Endothelial cell of umbilical vein (primary cell): ENCODE data around the gene NADK. TPM values are rescaled to one million over a fixed set of nuclear protein-coding genes. Genes with fewer than 3 reads are reported as not detected.

Source experiments
- BruUV-seq: library from RNA; stranded (reverse); fragments of 400-500 nt; replicated peaks from 2 replicates; lab custom pipeline; 2021; lab: Mats Ljungman, UMichigan
- CTCF ChIA-PET: fragments of 300-600, 350-600 bp; sonication (Branson Sonifier 250); formaldehyde crosslinking; loops from one replicate; lab custom pipeline; 2021; ENCODE audit warnings: antibody characterized with exemption, inconsistent platforms; lab: Charles Lee
- POLR2A ChIA-PET: fragments of 300-600, 350-600 bp; sonication (Branson Sonifier 250); formaldehyde crosslinking; loops from one replicate; lab custom pipeline; 2021; ENCODE audit warnings: antibody characterized with exemption, inconsistent platforms; lab: Charles Lee
- DNase-seq: peaks from one replicate; pipeline ENCODE4 v3.0.0-alpha.2; 2011; ENCODE audit warnings: low read depth, low spot score
- FAIRE-seq: peaks from 2 replicates; lab custom pipeline; 2011; peaks lifted over from hg19 to GRCh38; lab: Jason Lieb, UNC
- H2AFZ ChIP-seq: 2 replicates; pipeline ENCODE4 v1.6.0; 2012; ENCODE audit warnings: low read depth, low read length, control low read depth, inconsistent platforms
- H3K27ac ChIP-seq: 2 replicates; pipeline ENCODE4 v1.5.1; 2011; ENCODE audit warnings: low read depth, mild to moderate bottlenecking, control low read depth, low read length, moderate library complexity; ENCODE audit not compliant: insufficient read depth
- H3K27me3 ChIP-seq, 2 experiments: 2 replicates each; pipeline versions ENCODE4 v1.6.0 to v1.6.1; 2011; ENCODE audit warnings: low read length in 2 of 2, mixed read lengths in 1 of 2; ENCODE audit not compliant: control insufficient read depth in 2 of 2, insufficient read depth in 2 of 2
- H3K36me3 ChIP-seq, 2 experiments: 2 replicates in 1 of 2; 3 replicates in 1 of 2; pipeline ENCODE4 v1.5.1; 2011; ENCODE audit warnings: low read length in 2 of 2, mild to moderate bottlenecking in 1 of 2, moderate library complexity in 1 of 2; ENCODE audit not compliant: control insufficient read depth in 2 of 2, insufficient read depth in 2 of 2; ENCODE audit errors: extremely low read depth in 1 of 2
- H3K4me1 ChIP-seq: 3 replicates; pipeline ENCODE4 v1.5.1; 2011; ENCODE audit warnings: mild to moderate bottlenecking, low read length; ENCODE audit not compliant: control insufficient read depth, insufficient read depth; ENCODE audit errors: extremely low read depth
- H3K4me2 ChIP-seq: 2 replicates; pipeline ENCODE4 v1.6.1; 2011; ENCODE audit warnings: low read length, control low read depth, mixed read lengths; ENCODE audit not compliant: insufficient read depth
- H3K4me3 ChIP-seq, 3 experiments: fragments of 200-600 bp in 1 of 3; sonication (generic), shearing (Covaris generic) in 1 of 3; replicated peaks in 1 of 3; 2 replicates each; pipeline ENCODE4 v1.5.1; 2011 to 2016; ENCODE audit warnings: control low read depth in 3 of 3, low read length in 3 of 3, mild to moderate bottlenecking in 2 of 3, inconsistent platforms in 1 of 3, low read depth in 1 of 3, moderate library complexity in 1 of 3; ENCODE audit not compliant: insufficient read depth in 1 of 3
- H3K79me2 ChIP-seq: 2 replicates; pipeline ENCODE4 v1.6.0; 2012; ENCODE audit warnings: low read length, inconsistent platforms; ENCODE audit not compliant: control insufficient read depth, insufficient read depth
- H3K9ac ChIP-seq: replicated peaks from 2 replicates; pipeline ENCODE3; 2011; ENCODE audit warnings: low read length, control low read depth; ENCODE audit not compliant: insufficient read depth; ENCODE audit errors: extremely low read depth
- H3K9me1 ChIP-seq: replicated peaks from 3 replicates; pipeline ENCODE4 v1.6.0; 2011; ENCODE audit warnings: mild to moderate bottlenecking, low read length; ENCODE audit not compliant: control insufficient read depth, insufficient read depth; ENCODE audit errors: extremely low read depth
- H3K9me3 ChIP-seq: replicated peaks from 2 replicates; pipeline ENCODE4 v1.5.1; 2012; ENCODE audit warnings: low read length, inconsistent platforms; ENCODE audit not compliant: control insufficient read depth, insufficient read depth
- H4K20me1 ChIP-seq: replicated peaks from 2 replicates; pipeline ENCODE3; 2011; ENCODE audit warnings: mild to moderate bottlenecking, low read length; ENCODE audit not compliant: control insufficient read depth, insufficient read depth; ENCODE audit errors: extremely low read depth
- EZH2 ChIP-seq: IDR thresholded peaks from 2 replicates; pipeline ENCODE4 v1.6.1; 2012; ENCODE audit warnings: borderline replicate concordance, low read depth, mild to moderate bottlenecking, moderate library complexity, low read length, inconsistent platforms; ENCODE audit not compliant: severe bottlenecking
- FOS ChIP-seq: IDR thresholded peaks from 2 replicates; pipeline ENCODE4 v1.6.1; 2011; ENCODE audit warnings: mild to moderate bottlenecking, low read length, moderate library complexity, borderline replicate concordance; ENCODE audit not compliant: insufficient read depth
- GATA2 ChIP-seq: IDR thresholded peaks from 2 replicates; pipeline ENCODE4 v1.7.0; 2011; ENCODE audit warnings: low read depth, mild to moderate bottlenecking, moderate library complexity, mixed read lengths, low read length; ENCODE audit not compliant: insufficient read length, insufficient read depth
- JUN ChIP-seq: IDR thresholded peaks from 2 replicates; pipeline ENCODE4 v1.6.1; 2011; ENCODE audit warnings: borderline replicate concordance, low read depth; ENCODE audit not compliant: insufficient read length, insufficient read depth
- MAX ChIP-seq: IDR thresholded peaks from 2 replicates; pipeline ENCODE4 v1.6.1; 2011; ENCODE audit not compliant: insufficient read depth, insufficient read length
- MYC ChIP-seq: IDR thresholded peaks from one replicate; pipeline ENCODE4 v1.6.1; 2011; ENCODE audit warnings: mild to moderate bottlenecking, low read depth, low read length
- POLR2A ChIP-seq: IDR thresholded peaks from 2 replicates; pipeline ENCODE4 v1.6.1; 2012; ENCODE audit warnings: low read depth, mild to moderate bottlenecking, control low read depth, low read length
- POLR2AphosphoS5 ChIP-seq: IDR thresholded peaks from 2 replicates; pipeline ENCODE4 v1.6.1; 2012; ENCODE audit warnings: low read depth, mild to moderate bottlenecking, control low read depth, low read length, moderate library complexity; ENCODE audit not compliant: insufficient read depth
- dilution Hi-C: fragments of 300-500 bp; cut with MboI; formaldehyde crosslinking; loops from one replicate; pipeline ENCODE4 v1.15.0; 2019; ENCODE audit warnings: low sequenced_read_pairs; ENCODE audit not compliant: extremely low pct_ligation_motif_present
- intact Hi-C: fragments of 100-400 bp; cut with micrococcal nuclease; formaldehyde crosslinking; loops from one replicate; pipeline ENCODE4 v1.10.0; 2022
- polyA plus RNA-seq, 4 experiments: library from polyadenylated mRNA; depleted of rRNA in 3 of 4; stranded (reverse) in 3 of 4; unstranded in 1 of 4; fragments of >200 nt; gene quantifications; 2 replicates each; pipeline versions ENCODE4 v1.2.1 to v1.2.3, GENCODE V29; 2011 to 2012; ENCODE audit warnings: missing spikeins in 1 of 4
- total RNA-seq: library from RNA; stranded (reverse); gene quantifications from 2 replicates; pipeline ENCODE4 v1.2.3, GENCODE V29; 2021
- TF ChIP-seq, protein P1 (sequence below), 2 donors: IDR thresholded peaks; 1 replicate in 1 of 2; 2 replicates in 1 of 2; pipeline ENCODE4 v1.5.1; 2011; ENCODE audit warnings: low read length in 2 of 2, mild to moderate bottlenecking in 2 of 2, moderate library complexity in 2 of 2, control low read depth in 1 of 2, inconsistent platforms in 1 of 2, low read depth in 1 of 2; ENCODE audit not compliant: insufficient read depth in 1 of 2; ENCODE audit errors: extremely low read depth in 1 of 2

NADK gene
- total and polyA plus RNA-seq, 2 donors (not counting 3 experiments of a cell fraction or from before 2014, with no cell fraction given), result 68.5 to 88.8 TPM

DNA sequence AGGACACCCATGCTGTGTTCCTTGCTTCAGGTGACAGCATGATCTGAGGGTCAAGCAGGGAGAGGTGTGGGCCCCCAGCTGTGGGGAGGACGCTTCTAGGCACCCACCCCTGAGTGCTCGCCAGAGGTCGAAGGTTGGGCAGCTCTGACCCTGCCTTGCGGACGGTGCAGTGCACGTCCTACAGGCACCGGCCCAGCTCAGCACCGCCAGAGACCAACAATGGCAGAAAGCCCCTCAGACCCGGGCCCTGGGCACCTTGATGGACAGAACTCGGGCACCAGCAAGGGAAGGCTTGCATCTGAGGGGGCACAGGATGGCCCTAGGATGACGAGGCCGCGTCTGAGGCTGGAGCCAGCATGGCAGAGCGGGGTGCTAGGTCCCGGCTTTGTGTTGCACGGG lies 24.7 kb downstream of the NADK start:
- H3K9me3 ChIP-seq, result no peaks in the 10 kb centered on the region
- CTCF ChIA-PET, result no interaction called here
- no peaks in the 10 kb centered on the region for H3K9me1 ChIP-seq
- no peaks in the 10 kb centered on the region for H3K4me1 ChIP-seq
- intact Hi-C loops, result no loop called here
- no peak for FAIRE-seq
- H3K27ac ChIP-seq, result no peak overlapping the region
- DNase-seq, result no peak
- BruUV-seq, result no TSS peak
- no peak overlapping the region for H3K4me2 ChIP-seq
- no peak overlapping the region for H3K9ac ChIP-seq
- peaks cover 4 to 32% of the 10 kb centered on the region in 2 experiments for H3K36me3 ChIP-seq
- dilution Hi-C loops, result no loop called here
- H3K27me3 ChIP-seq, result no peaks in the 10 kb centered on the region
- peaks cover 2% of the 10 kb centered on the region for H3K79me2 ChIP-seq
- H4K20me1 ChIP-seq, result no peaks in the 10 kb centered on the region
- H2AFZ ChIP-seq, result no peak overlapping the region
- TF ChIP-seq MAX, result no peak
- TF ChIP-seq EZH2, result no peak
- TF ChIP-seq FOS, result no peak
- TF ChIP-seq POLR2A, result no peak
- no peak for TF ChIP-seq GATA2
- TF ChIP-seq MYC, result no peak
- TF ChIP-seq, protein P1, sequence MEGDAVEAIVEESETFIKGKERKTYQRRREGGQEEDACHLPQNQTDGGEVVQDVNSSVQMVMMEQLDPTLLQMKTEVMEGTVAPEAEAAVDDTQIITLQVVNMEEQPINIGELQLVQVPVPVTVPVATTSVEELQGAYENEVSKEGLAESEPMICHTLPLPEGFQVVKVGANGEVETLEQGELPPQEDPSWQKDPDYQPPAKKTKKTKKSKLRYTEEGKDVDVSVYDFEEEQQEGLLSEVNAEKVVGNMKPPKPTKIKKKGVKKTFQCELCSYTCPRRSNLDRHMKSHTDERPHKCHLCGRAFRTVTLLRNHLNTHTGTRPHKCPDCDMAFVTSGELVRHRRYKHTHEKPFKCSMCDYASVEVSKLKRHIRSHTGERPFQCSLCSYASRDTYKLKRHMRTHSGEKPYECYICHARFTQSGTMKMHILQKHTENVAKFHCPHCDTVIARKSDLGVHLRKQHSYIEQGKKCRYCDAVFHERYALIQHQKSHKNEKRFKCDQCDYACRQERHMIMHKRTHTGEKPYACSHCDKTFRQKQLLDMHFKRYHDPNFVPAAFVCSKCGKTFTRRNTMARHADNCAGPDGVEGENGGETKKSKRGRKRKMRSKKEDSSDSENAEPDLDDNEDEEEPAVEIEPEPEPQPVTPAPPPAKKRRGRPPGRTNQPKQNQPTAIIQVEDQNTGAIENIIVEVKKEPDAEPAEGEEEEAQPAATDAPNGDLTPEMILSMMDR (IDR thresholded peaks at IDR 0.05; ENCODE audit: extremely low read depth in 1 of 2, insufficient read depth in 1 of 2, low read depth in 1 of 2, low read length in 2 of 2), result no peak
- TF ChIP-seq JUN, result no peak
- no peak for TF ChIP-seq POLR2AphosphoS5
- POLR2A ChIA-PET, result no interaction called here
- no peak overlapping the region for H3K4me3 ChIP-seq
